ENCODE data around the gene TLE1. TPM values are rescaled to one million over a fixed set of nuclear protein-coding genes. Genes with fewer than 3 reads are reported as not detected.

The TLE1 gene
- total RNA-seq, 1 experiment from 2014 or later: 79.3 TPM

GRCh38 chr9:81599837-81600236 is 89.5 kb downstream of the TLE1 start:
- H4K91ac ChIP-seq (ENCODE audit: insufficient read length, low read depth, low read length): no peak overlapping the region

More at GRCh38 chr9:81599837-81600236, 89.5 kb downstream of the TLE1 start:
- Histone ChIP-seq H3K79me2 (ENCODE audit: insufficient read depth, low read length) (peaks cover 1% of the 10 kb centered on the region; the same call in 1 of the 2 replicates), H2BK12ac (ENCODE audit: insufficient read length, low read depth, low read length) (no peak overlapping the region), H3K23ac (ENCODE audit: insufficient read length, low read depth, low read length) (no peak overlapping the region), H3K56ac (ENCODE audit: insufficient read length, low read depth, low read length) (no peak overlapping the region), H3K14ac (ENCODE audit: insufficient read depth, low read length) (no peak overlapping the region), H3K18ac (ENCODE audit: insufficient read length, low read depth, low read length) (no peak overlapping the region), H3T11ph (ENCODE audit: low read length) (no peak overlapping the region), H3K4me2 (ENCODE audit: insufficient read depth, insufficient read length, low read length) (no peak overlapping the region), H4K8ac (replicated peaks; ENCODE audit: insufficient read length, low read depth, low read length) (no peak overlapping the region), H3K27ac (ENCODE audit: insufficient read length, low read depth, low read length) (no peak overlapping the region), H2BK120ac (ENCODE audit: low read depth, low read length, poor library complexity, severe bottlenecking) (no peak overlapping the region), H4K5ac (ENCODE audit: insufficient read length, low read depth, low read length) (no peak overlapping the region), H2AFZ (ENCODE audit: low read length) (no peak overlapping the region), H3K9ac (ENCODE audit: extremely low read depth, insufficient read length, low read length) (no peak overlapping the region), H3K9me3 (ENCODE audit: control insufficient read depth, low read depth, low read length) (no peaks in the 10 kb centered on the region), H3K27me3 (ENCODE audit: insufficient read depth, low read length) (no peaks in the 10 kb centered on the region), H4K20me1 (ENCODE audit: control insufficient read depth, insufficient read depth, insufficient read length) (no peaks in the 10 kb centered on the region), H2BK5ac (ENCODE audit: insufficient read length, low read length) (no peak overlapping the region), H2AK5ac (ENCODE audit: insufficient read length, low read length) (no peak overlapping the region), H2BK20ac (ENCODE audit: low read depth, low read length, poor library complexity, severe bottlenecking) (no peak overlapping the region), H3K23me2 (ENCODE audit: insufficient read length, low read depth, low read length, poor library complexity, severe bottlenecking) (peaks cover 4% of the 10 kb centered on the region), H3K4ac (ENCODE audit: low read depth, low read length) (no peak overlapping the region), H3K4me1 (ENCODE audit: insufficient read depth, low read length) (peaks cover 34% of the 10 kb centered on the region), H2BK15ac (ENCODE audit: low read depth, low read length) (no peak overlapping the region), H3K79me1 (ENCODE audit: insufficient read depth, low read depth, low read length, poor library complexity, severe bottlenecking) (no peaks in the 10 kb centered on the region)
- DNase-seq: no peak
- Mint-ChIP-seq H3K36me3 (ENCODE audit: insufficient read depth in 1 of 3, low read depth in 3 of 3) (peaks cover 36 to 64% (median 37%) of the 10 kb centered on the region in 3 experiments), H3K4me3 (no peak overlapping the region), H3K9me3 (no peaks in the 10 kb centered on the region), H3K4me1 (peaks cover 62 to 68% of the 10 kb centered on the region in 2 experiments), H3K27ac (no peak overlapping the region), H3K27me3 (ENCODE audit: low read depth) (peaks cover 16% of the 10 kb centered on the region)
- TF ChIP-seq CTCF (conservative IDR thresholded peaks at IDR 0.05): no peak
- no CpG with 5 or more reads among the region's 1 CpG for WGBS (ENCODE audit: extremely low coverage, insufficient read length, low lambda C conversion rate)
